Progenitor cell of endocrine pancreas (in vitro differentiated cells): ENCODE data around the gene RSPH1. TPM values are rescaled to one million over a fixed set of nuclear protein-coding genes. Genes with fewer than 3 reads are reported as not detected.

ENCODE experiments used
- DNase-seq: peaks from one replicate; pipeline ENCODE4 v3.0.0; 2021; ENCODE audit warnings: low spot score; ENCODE audit not compliant: unreplicated experiment
- H3K27ac Mint-ChIP-seq: 2 replicates; pipeline ENCODE4 v1.8.0; 2021; ENCODE audit warnings: mild to moderate bottlenecking, moderate library complexity, mixed read lengths
- H3K27me3 Mint-ChIP-seq: 2 replicates; pipeline ENCODE4 v1.8.0; 2021; ENCODE audit warnings: mixed read lengths
- H3K36me3 Mint-ChIP-seq: 2 replicates; pipeline ENCODE4 v1.8.0; 2022; ENCODE audit warnings: mixed read lengths; ENCODE audit not compliant: insufficient read depth
- H3K4me1 Mint-ChIP-seq: 2 replicates; pipeline ENCODE4 v1.8.0; 2021; ENCODE audit warnings: low read depth, mixed read lengths
- H3K4me3 Mint-ChIP-seq: 2 replicates; pipeline ENCODE4 v1.8.0; 2021; ENCODE audit warnings: low read depth, mild to moderate bottlenecking, moderate library complexity, mixed read lengths
- H3K9me3 Mint-ChIP-seq: 2 replicates; pipeline ENCODE4 v1.8.0; 2021; ENCODE audit warnings: low read depth, mixed read lengths
- total RNA-seq: library from RNA; stranded (reverse); gene quantifications from 2 replicates; pipeline ENCODE4 v1.2.1, GENCODE V29; 2021
- TF ChIP-seq, protein P1 (sequence below): fragments of 200-600 bp; sonication (generic); IDR thresholded peaks from one replicate; pipeline ENCODE4 v1.5.0; 2021; ENCODE audit warnings: antibody characterized with exemption, mild to moderate bottlenecking; ENCODE audit not compliant: unreplicated experiment

The RSPH1 gene
- total RNA-seq, 1 donor from 2014 or later = 7.1 TPM

DNA sequence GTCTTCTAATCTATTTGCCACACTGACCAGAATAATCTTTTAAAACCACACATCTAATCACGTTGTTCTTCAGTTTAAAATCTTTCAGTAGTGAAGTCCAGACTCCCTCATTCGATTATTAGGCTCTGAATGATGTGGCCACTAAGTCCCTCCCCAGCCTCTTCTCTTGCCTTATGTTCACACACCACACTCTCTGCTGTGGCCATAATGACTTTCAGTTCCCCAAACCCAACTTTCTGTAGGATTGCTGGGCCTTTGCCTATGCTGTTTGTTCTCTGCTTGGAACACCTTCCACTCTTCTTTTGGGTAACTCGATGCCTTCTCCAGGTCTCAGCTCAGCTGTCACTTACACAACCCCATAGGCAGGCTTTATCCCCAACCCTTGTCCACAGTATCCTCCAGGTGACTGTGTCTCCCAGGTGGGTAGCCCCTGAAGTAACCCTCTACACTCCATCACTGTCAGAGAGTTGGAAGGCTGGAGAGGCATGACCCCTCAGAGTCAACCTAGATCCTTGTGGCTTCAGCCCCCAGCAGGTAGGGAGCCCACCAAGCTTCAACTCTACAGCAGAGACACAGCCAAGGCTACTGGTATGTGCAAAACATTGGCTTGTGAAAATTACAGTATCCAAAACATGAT is 9.2 kb upstream of the RSPH1 start:
- peaks cover 6% of the 10 kb centered on the region for H3K27me3 Mint-ChIP-seq
- peaks cover 17% of the 10 kb centered on the region for H3K4me1 Mint-ChIP-seq
- no peaks in the 10 kb centered on the region for H3K9me3 Mint-ChIP-seq
- TF ChIP-seq, protein P1, sequence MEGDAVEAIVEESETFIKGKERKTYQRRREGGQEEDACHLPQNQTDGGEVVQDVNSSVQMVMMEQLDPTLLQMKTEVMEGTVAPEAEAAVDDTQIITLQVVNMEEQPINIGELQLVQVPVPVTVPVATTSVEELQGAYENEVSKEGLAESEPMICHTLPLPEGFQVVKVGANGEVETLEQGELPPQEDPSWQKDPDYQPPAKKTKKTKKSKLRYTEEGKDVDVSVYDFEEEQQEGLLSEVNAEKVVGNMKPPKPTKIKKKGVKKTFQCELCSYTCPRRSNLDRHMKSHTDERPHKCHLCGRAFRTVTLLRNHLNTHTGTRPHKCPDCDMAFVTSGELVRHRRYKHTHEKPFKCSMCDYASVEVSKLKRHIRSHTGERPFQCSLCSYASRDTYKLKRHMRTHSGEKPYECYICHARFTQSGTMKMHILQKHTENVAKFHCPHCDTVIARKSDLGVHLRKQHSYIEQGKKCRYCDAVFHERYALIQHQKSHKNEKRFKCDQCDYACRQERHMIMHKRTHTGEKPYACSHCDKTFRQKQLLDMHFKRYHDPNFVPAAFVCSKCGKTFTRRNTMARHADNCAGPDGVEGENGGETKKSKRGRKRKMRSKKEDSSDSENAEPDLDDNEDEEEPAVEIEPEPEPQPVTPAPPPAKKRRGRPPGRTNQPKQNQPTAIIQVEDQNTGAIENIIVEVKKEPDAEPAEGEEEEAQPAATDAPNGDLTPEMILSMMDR = no peak
- no peak overlapping the region for H3K27ac Mint-ChIP-seq
- no peak for DNase-seq
- H3K4me3 Mint-ChIP-seq = no peak overlapping the region
- H3K36me3 Mint-ChIP-seq = no peaks in the 10 kb centered on the region

DNA sequence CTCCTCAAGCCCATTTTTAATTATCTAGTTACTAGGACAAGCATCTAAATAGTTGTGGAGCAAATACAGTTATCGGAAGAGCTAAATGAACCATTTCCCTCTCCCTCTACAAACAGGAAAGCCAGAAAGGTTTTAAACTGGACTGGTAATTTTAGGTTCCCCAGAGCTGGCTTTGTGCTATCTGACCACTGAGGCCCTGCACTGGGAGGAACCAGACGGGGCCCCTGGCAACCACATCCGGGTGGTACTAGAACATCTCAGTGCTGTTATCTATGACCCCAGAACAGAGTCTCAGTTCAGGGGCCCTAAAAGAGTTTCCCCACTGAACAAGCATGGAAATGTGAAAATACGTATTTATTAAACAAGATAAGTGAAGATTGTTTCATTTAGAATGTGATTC is 7.7 kb upstream of the RSPH1 start:
- Mint-ChIP-seq H3K27ac (no peak overlapping the region), H3K4me1 (peaks cover 6% of the 10 kb centered on the region), H3K36me3 (no peaks in the 10 kb centered on the region), H3K9me3 (no peaks in the 10 kb centered on the region), H3K4me3 (no peak overlapping the region), H3K27me3 (peaks cover 6% of the 10 kb centered on the region)
- TF ChIP-seq, protein P1 = no peak
- no peak for DNase-seq

GRCh38 chr21:42500736-42501135 is 4.7 kb upstream of the RSPH1 start:
- peaks cover 6% of the 10 kb centered on the region for H3K27me3 Mint-ChIP-seq
- no peaks in the 10 kb centered on the region for H3K9me3 Mint-ChIP-seq
- no peak for DNase-seq
- no peak overlapping the region for H3K27ac Mint-ChIP-seq
- TF ChIP-seq, protein P1 = no peak
- H3K36me3 Mint-ChIP-seq = no peaks in the 10 kb centered on the region
- H3K4me1 Mint-ChIP-seq = peaks cover 10% of the 10 kb centered on the region
- no peak overlapping the region for H3K4me3 Mint-ChIP-seq

DNA sequence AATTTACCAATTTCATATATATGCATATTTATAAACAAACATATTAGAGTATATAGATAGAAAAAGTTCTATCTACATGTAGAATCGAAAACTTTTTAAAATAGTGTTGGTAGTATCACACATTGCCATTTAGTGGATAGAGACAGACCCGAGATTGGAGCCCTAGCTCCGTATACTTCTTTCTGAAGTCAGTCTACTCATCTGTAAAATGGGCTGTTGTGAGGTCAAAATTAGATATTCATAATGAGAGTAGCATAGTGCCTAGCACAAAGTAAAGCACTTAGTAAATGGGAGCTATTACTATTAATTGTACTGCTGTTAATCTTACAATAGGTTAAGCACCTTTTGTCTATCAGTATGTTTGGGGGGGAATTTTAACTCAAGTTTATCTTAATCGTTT is 4.2 kb upstream of the RSPH1 start:
- H3K9me3 Mint-ChIP-seq = no peaks in the 10 kb centered on the region
- TF ChIP-seq, protein P1 = no peak
- peaks cover 5% of the 10 kb centered on the region for H3K27me3 Mint-ChIP-seq
- no peak for DNase-seq
- no peak overlapping the region for H3K27ac Mint-ChIP-seq
- H3K36me3 Mint-ChIP-seq = no peaks in the 10 kb centered on the region
- peaks cover 13% of the 10 kb centered on the region for H3K4me1 Mint-ChIP-seq
- H3K4me3 Mint-ChIP-seq = no peak overlapping the region

DNA sequence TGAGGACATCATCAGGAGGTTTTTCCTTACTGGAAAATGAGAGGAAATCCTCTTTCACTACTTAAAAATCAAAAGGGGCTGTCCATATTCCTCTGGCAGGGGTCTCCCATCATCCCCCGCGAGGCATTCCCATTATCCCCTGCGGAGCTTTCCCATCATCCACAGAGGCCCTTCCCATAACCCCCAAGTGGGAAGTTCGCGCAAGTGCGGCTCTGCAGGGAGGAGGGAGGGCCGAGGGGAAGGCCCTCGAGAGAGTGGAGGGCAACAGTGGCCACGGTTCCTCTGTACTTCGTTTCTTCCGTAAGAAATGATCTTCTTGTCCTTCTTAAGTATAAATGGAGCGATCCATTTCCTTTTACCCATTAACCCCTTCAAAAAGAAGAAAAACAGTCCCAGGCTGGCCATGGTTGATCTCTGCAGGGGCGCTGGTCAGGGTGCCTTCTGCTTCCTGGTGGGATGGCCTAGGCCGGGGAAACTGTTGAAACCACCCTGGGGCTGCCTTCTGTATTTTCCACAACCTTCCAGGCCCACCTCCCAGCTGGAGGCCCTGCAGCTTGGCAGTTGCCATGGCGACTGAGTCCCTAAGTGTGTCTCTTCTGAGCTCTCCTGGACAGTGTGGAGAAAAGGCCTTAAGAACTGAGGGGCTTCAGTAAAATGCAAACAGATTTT is 3.6 kb upstream of the RSPH1 start:
- Mint-ChIP-seq H3K27me3 (no peaks in the 10 kb centered on the region), H3K4me3 (no peak overlapping the region), H3K9me3 (no peaks in the 10 kb centered on the region), H3K36me3 (no peaks in the 10 kb centered on the region), H3K4me1 (peaks cover 13% of the 10 kb centered on the region), H3K27ac (no peak overlapping the region)
- TF ChIP-seq, protein P1 = no peak
- no peak for DNase-seq
